Astrocyte (in vitro differentiated cells and primary cell): ENCODE results near the gene FMO1.

Source experiments
- EZH2 ChIP-seq: IDR thresholded peaks from 2 replicates; pipeline ENCODE4 v1.6.1; 2012; ENCODE audit warnings: mild to moderate bottlenecking, low read length, inconsistent platforms; ENCODE audit not compliant: insufficient read depth
- TF ChIP-seq, protein P1 (sequence below): IDR thresholded peaks from 2 replicates; pipeline ENCODE4 v1.5.1; 2011; ENCODE audit warnings: low read depth, mild to moderate bottlenecking, inconsistent platforms, low read length, moderate library complexity; ENCODE audit not compliant: insufficient read depth

DNA sequence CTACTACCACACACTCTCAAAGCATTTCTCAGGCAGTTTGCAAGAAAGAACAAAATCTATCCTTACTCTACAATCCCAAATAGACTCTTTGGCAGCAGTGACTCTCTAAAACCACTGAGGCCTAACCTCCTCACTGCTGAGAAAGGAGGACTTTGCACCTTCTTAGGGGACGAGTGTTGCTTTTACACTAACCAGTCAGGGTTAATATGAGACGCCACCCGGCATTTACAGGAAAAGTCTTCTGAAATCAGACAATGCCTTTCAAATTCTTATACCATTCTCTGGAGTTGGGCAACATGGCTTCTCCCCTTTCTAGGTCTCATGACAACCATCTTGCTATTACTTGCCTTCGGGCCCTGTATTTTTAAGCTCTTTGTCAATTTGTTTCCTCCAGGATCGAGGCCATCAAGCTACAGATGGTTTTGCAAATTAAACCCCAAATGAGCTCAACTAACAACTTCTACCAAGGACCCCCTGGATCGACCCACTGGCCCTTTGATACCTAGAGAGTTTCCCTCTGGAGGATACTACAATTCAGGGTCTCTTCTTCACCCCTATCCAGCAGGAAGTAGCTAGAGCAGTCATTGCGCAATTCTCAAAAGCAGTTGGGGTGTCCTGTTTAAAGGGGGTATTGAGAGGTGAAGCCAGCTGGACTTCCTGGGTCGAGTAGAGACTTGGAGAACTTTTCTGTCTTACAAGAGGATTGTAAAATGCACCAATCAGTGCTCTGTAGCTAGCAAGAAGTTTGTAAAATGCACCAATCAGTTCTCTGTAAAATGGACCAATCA is 63.7 kb downstream of the FMO1 start:
- TF ChIP-seq, protein P1, sequence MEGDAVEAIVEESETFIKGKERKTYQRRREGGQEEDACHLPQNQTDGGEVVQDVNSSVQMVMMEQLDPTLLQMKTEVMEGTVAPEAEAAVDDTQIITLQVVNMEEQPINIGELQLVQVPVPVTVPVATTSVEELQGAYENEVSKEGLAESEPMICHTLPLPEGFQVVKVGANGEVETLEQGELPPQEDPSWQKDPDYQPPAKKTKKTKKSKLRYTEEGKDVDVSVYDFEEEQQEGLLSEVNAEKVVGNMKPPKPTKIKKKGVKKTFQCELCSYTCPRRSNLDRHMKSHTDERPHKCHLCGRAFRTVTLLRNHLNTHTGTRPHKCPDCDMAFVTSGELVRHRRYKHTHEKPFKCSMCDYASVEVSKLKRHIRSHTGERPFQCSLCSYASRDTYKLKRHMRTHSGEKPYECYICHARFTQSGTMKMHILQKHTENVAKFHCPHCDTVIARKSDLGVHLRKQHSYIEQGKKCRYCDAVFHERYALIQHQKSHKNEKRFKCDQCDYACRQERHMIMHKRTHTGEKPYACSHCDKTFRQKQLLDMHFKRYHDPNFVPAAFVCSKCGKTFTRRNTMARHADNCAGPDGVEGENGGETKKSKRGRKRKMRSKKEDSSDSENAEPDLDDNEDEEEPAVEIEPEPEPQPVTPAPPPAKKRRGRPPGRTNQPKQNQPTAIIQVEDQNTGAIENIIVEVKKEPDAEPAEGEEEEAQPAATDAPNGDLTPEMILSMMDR: no peak
- no peak for TF ChIP-seq EZH2
